Fibroblast of mammary gland (primary cell): ENCODE results near the gene TRIM14.
"Not testable (repeated sequence)": the region's sequence is repeated elsewhere in the genome, so short reads cannot be mapped to it uniquely, and the experiment has no call there.

Experiments used
- DNase-seq: peaks from one replicate; pipeline ENCODE4 v3.0.0-alpha.2; 2010; ENCODE audit warnings: low read depth
- H3K4me3 ChIP-seq: 2 replicates; pipeline ENCODE4 v1.5.1; 2011; ENCODE audit warnings: low read depth, mild to moderate bottlenecking, low read length, moderate library complexity; ENCODE audit not compliant: control insufficient read depth
- CTCF ChIP-seq: conservative IDR thresholded peaks from 2 replicates; pipeline ENCODE4 v1.5.1; 2011; ENCODE audit warnings: low read depth, low read length, inconsistent platforms; ENCODE audit not compliant: control insufficient read depth, insufficient read depth

TRIM14 gene

GRCh38 chr9:98020476-98021145 lies 98.4 kb downstream of the TRIM14 start:
- TF ChIP-seq CTCF = no peak
- no peak for DNase-seq
- H3K4me3 ChIP-seq = no peak overlapping the region

GRCh38 chr9:98019869-98020268 lies 99.2 kb downstream of the TRIM14 start:
- not testable (repeated sequence) for DNase-seq, H3K4me3 ChIP-seq
